Skin epidermis (tissue), 12 donors: Measurements from ENCODE around the gene SPOCK3.
"Not testable (repeated sequence)": the region's sequence is repeated elsewhere in the genome, so short reads cannot be mapped to it uniquely, and the experiment has no call there.

Source experiments
- H3K27ac ChIP-seq, 21 experiments: fragments of 200-600 bp; sonication (generic) in 11 of 21; one replicate each; pipeline ENCODE4 v1.5.0; 2020; ENCODE audit warnings: mild to moderate bottlenecking in 3 of 21, inconsistent platforms in 2 of 21, moderate library complexity in 2 of 21
- H3K4me3 ChIP-seq, 7 experiments: fragments of 200-600 bp; sonication (generic) in 2 of 7; one replicate each; pipeline ENCODE4 v1.5.0; 2020; ENCODE audit warnings: inconsistent platforms in 2 of 7, mild to moderate bottlenecking in 2 of 7, moderate library complexity in 1 of 7

The SPOCK3 gene

GRCh38 chr4:167234316-167234881, at the start of gene SPOCK3:
Gene SPOCK3, minus strand, starts transcription at chr4:167234494.
- H3K4me3 ChIP-seq = peak within 1 kb of the TSS; percentile 5 to 36 (median 16)
- H3K27ac ChIP-seq = no peak within 1 kb of the TSS

- H3K27ac ChIP-seq = no peak overlapping the region
- H3K4me3 ChIP-seq = no peak overlapping the region
Measured at GRCh38 chr4:167282171-167282864, 48.0 kb upstream of the SPOCK3 start.

GRCh38 chr4:167281545-167281944, 47.3 kb upstream of the SPOCK3 start:
- H3K27ac ChIP-seq, H3K4me3 ChIP-seq: not testable (repeated sequence)

DNA sequence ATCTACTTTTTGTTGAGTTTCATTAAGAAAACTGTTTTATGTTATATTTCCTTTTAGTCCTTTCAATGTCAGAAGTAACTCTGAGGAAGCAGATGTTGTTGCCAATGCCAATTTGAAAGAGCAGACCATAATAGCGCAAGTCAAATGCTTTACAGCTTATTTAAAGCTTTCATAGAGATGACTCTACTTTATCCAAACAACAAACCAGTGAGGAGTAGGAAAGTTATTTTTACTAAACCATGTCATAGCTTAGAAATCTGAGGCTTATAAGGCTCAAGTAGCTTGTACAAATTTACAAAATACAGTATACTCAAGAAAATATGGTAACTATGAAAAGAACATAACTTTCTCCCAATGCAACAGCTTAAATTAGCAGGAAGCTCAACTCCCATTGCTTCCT, 40.1 kb upstream of the SPOCK3 start:
- Histone ChIP-seq H3K27ac (no peak overlapping the region), H3K4me3 (no peak overlapping the region)

DNA sequence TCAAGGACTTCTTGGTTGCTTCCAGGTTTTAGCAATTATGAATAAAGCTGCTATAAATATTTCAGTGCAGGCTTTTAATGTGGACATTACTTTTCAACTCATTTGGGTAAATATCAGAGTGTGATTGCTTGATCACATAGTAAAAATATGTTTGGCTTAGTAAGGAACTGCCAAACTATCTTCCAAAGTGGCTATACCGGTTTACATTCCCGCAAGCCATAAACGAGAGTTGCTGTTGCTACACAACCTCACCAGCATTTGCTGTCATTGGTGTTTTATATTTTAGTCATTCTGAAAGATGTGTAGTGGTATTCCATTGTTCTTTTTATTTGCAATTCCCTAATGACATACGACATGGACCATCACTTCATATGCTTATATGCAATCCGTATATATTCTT, 30.9 kb upstream of the SPOCK3 start:
- Histone ChIP-seq H3K27ac (no peak overlapping the region), H3K4me3 (no peak overlapping the region)

DNA sequence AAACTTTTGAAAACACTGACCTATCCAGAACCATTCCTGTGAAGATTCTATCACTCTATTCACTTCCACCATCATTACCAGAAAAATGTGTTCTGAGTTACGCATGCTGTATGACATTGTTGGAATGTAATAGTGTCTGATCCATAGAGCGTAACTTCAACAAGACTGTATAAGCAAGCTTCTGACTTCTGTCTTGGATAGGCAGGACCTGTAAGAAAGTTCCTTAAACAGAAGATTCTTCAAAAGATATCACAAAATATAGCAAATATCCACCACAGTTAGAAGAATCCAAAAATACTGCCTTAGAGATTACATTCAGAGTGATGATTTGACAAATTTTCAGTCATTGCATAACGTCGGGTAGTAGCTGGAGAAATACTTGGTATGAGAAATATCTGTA, 14.0 kb upstream of the SPOCK3 start:
- Histone ChIP-seq H3K27ac (no peak overlapping the region), H3K4me3 (no peak overlapping the region)

- no peak overlapping the region for H3K4me3 ChIP-seq
- H3K27ac ChIP-seq = no peak overlapping the region
Measured at GRCh38 chr4:167239627-167240026, 5.3 kb upstream of the SPOCK3 start.

GRCh38 chr4:167238226-167238625, 3.9 kb upstream of the SPOCK3 start:
- Histone ChIP-seq H3K4me3 (no peak overlapping the region), H3K27ac (no peak overlapping the region)

GRCh38 chr4:167233685-167234315, 494 bp downstream of the SPOCK3 start:
- no peak overlapping the region for H3K27ac ChIP-seq

GRCh38 chr4:167232805-167233684, 1.2 kb downstream of the SPOCK3 start:
- Histone ChIP-seq H3K4me3 (peak overlapping the region in 2 of 7 experiments; percentile 30 to 36), H3K27ac (no peak overlapping the region)

More at GRCh38 chr4:167233685-167234315, 494 bp downstream of the SPOCK3 start:
- peak overlapping the region; percentile 5 to 36 (median 16) for H3K4me3 ChIP-seq

DNA sequence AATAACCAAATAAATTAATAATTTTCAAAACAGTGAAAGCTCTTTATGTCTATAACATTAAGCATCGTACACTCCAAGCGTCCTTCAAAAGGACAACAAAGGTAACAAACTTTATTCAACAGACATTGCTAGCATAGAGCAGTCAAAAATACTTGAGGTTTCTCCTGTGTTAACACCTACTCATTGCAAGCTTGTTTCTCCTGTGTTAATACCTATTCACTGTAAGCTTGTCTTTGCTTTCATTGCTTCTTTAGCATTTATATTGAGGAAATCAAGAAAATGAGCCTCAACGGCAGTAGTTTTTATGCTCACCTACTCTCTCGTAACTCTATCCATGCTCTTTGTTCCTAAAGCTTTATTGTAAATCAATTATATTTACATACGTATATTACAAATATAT, 3.5 kb downstream of the SPOCK3 start:
- H3K4me3 ChIP-seq = no peak overlapping the region
- no peak overlapping the region for H3K27ac ChIP-seq

GRCh38 chr4:167222099-167222498, 12.2 kb downstream of the SPOCK3 start:
- Histone ChIP-seq H3K4me3 (no peak overlapping the region), H3K27ac (no peak overlapping the region)

DNA sequence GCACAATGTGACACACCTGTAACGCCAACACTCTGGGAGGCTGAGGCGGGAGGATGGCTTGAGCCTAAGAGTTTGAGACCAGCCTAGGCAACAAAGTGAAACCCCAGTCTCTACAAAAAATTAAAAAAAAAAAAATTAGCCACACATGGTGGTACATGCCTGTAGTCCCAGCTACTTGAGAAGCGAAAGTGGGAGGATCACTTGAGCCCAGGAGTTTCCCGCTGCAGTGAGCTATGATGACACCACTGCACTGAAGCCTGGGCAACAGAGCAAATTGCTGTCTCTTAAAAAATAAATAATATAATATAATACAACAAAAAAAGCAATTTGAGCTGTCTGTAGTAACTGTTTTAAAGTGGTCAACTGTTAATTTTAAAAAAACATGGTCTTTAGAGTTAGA, 13.2 kb downstream of the SPOCK3 start:
- H3K27ac ChIP-seq = no peak overlapping the region
- no peak overlapping the region for H3K4me3 ChIP-seq

DNA sequence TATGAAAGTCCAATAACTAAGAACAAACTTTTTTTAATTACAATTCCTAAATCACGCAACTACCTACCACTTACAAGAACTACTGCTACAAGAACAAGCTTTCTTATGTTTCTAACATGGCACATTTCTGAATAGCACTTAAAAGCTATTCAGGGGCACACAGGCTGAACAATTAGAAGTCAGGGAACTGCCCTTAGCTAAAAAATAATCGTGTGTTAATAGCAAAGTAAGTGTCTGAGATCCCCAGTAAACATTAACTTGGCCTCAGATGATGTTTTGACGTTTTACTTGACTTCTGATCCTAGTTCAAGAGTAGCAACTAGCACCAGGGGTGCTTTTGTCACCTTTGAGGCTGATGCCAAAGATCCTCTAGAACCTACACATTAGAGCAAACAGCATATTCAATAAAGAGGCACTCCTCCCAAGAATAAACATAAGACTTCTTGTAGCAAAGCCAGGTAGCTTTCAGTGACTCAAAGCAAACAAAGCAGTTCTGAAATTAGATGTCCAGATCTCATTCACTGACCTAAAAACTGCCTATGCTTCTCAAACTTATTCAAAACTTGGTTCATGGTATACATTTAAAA, 16.2 kb downstream of the SPOCK3 start:
- no peak overlapping the region for H3K27ac ChIP-seq
- no peak overlapping the region for H3K4me3 ChIP-seq

DNA sequence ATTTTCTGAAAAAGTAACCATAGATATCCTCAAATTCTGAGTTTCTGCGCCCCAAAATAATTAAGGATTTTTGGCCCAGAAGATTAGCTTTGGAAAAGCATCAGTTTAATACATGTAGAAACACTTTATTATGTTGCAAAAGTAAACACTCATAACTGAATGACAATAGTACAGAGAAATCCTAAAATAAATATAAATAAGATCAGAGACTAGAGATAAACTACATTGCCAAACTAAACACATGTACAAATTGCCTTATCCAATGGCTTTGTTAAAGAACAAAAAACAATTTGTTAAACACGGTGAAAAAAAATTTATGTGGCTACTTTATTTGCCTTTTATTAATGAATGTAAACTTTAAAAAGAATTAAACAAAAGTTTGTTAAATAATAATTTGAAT, 17.5 kb downstream of the SPOCK3 start:
- no peak overlapping the region for H3K27ac ChIP-seq
- no peak overlapping the region for H3K4me3 ChIP-seq

GRCh38 chr4:167210166-167210565, 24.1 kb downstream of the SPOCK3 start:
- H3K27ac ChIP-seq = no peak overlapping the region
- no peak overlapping the region for H3K4me3 ChIP-seq

- no peak overlapping the region for H3K4me3 ChIP-seq
Measured at GRCh38 chr4:167196344-167197012, 37.8 kb downstream of the SPOCK3 start.

GRCh38 chr4:167190379-167190778, 43.9 kb downstream of the SPOCK3 start:
- H3K4me3 ChIP-seq = no peak overlapping the region
- H3K27ac ChIP-seq = no peak overlapping the region

More at GRCh38 chr4:167196344-167197012, 37.8 kb downstream of the SPOCK3 start:
- no peak overlapping the region for H3K27ac ChIP-seq

- Histone ChIP-seq H3K4me3 (no peak overlapping the region), H3K27ac (no peak overlapping the region)
Measured at GRCh38 chr4:167185465-167185864, 48.8 kb downstream of the SPOCK3 start.
